GM23338 (cell line): ENCODE results near the gene BCKDHA. TPM values are rescaled to one million over a fixed set of nuclear protein-coding genes. Genes with fewer than 3 reads are reported as not detected.

Experiments
- ATAC-seq: fragments of 200-7000 bp; cut with Tn5 transposase; 3 replicates; pipeline ENCODE4 v1.9.1; 2020
- DNase-seq: peaks from one replicate; pipeline ENCODE4 v3.0.0-alpha.2; 2015; ENCODE audit warnings: low spot score
- H2AFZ ChIP-seq: fragments of 200-600 bp; sonication (generic); 2 replicates; pipeline ENCODE4 v1.8.0; 2016; ENCODE audit warnings: antibody characterized with exemption, mild to moderate bottlenecking, moderate library complexity
- H3F3A ChIP-seq: fragments of 200-600 bp; sonication (generic); replicated peaks from 2 replicates; pipeline ENCODE4 v1.8.0; 2017; ENCODE audit warnings: antibody characterized with exemption, mixed run types, low read depth
- H3K27ac ChIP-seq: fragments of 200-600 bp; sonication (generic); 2 replicates; pipeline ENCODE4 v1.6.1; 2016; ENCODE audit warnings: low read depth
- H3K27me3 ChIP-seq: fragments of 200-600 bp; sonication (generic); 2 replicates; pipeline ENCODE4 v1.8.0; 2016; ENCODE audit warnings: mild to moderate bottlenecking, mixed run types, moderate library complexity; ENCODE audit not compliant: insufficient read depth
- H3K36me3 ChIP-seq: fragments of 200-600 bp; sonication (generic); 2 replicates; pipeline ENCODE4 v1.8.0; 2016; ENCODE audit warnings: mild to moderate bottlenecking; ENCODE audit not compliant: insufficient read depth
- H3K4me1 ChIP-seq: fragments of 200-600 bp; sonication (generic); 2 replicates; pipeline ENCODE4 v1.8.0; 2016; ENCODE audit warnings: mild to moderate bottlenecking, moderate library complexity; ENCODE audit not compliant: insufficient read depth
- H3K4me2 ChIP-seq: fragments of 200-600 bp; sonication (generic); 2 replicates; pipeline ENCODE4 v1.7.1; 2017; ENCODE audit warnings: mixed run types
- H3K4me3 ChIP-seq: fragments of 200-600 bp; sonication (generic); 2 replicates; pipeline ENCODE4 v1.6.1; 2016; ENCODE audit warnings: mixed run types
- H3K79me2 ChIP-seq: fragments of 200-600 bp; sonication (generic); replicated peaks from 2 replicates; pipeline ENCODE4 v1.8.0; 2017; ENCODE audit warnings: mild to moderate bottlenecking; ENCODE audit not compliant: insufficient read depth
- H3K9me2 ChIP-seq: fragments of 200-600 bp; sonication (generic); 2 replicates; pipeline ENCODE4 v1.8.0; 2017; ENCODE audit not compliant: insufficient read depth
- H4K20me1 ChIP-seq: fragments of 200-600 bp; sonication (generic); replicated peaks from 2 replicates; pipeline ENCODE4 v1.8.0; 2017; ENCODE audit warnings: mild to moderate bottlenecking; ENCODE audit not compliant: insufficient read depth
- H3K27ac Mint-ChIP-seq: 2 replicates; pipeline ENCODE4 v1.8.0; 2020; ENCODE audit warnings: inconsistent platforms, mild to moderate bottlenecking, moderate library complexity, mixed read lengths
- H3K27me3 Mint-ChIP-seq: 3 replicates; pipeline ENCODE4 v1.8.0; 2022; ENCODE audit warnings: low read depth, mild to moderate bottlenecking, moderate library complexity, mixed read lengths, inconsistent platforms; ENCODE audit not compliant: insufficient read depth, poor library complexity
- H3K36me3 Mint-ChIP-seq: 3 replicates; pipeline ENCODE4 v1.8.0; 2021; ENCODE audit warnings: low read depth, mild to moderate bottlenecking, inconsistent platforms, moderate library complexity, mixed read lengths
- H3K4me1 Mint-ChIP-seq: 3 replicates; pipeline ENCODE4 v1.8.0; 2020; ENCODE audit warnings: mild to moderate bottlenecking, inconsistent platforms, mixed read lengths
- H3K4me3 Mint-ChIP-seq: 3 replicates; pipeline ENCODE4 v1.8.0; 2021; ENCODE audit warnings: moderate library complexity, mild to moderate bottlenecking, inconsistent platforms, mixed read lengths
- H3K9me3 Mint-ChIP-seq: 3 replicates; pipeline ENCODE4 v1.8.0; 2020; ENCODE audit warnings: moderate library complexity, mild to moderate bottlenecking, inconsistent platforms, mixed read lengths
- EZH2 ChIP-seq: fragments of 200-600 bp; sonication (generic); IDR thresholded peaks from one replicate; pipeline ENCODE4 v1.8.0; 2017; ENCODE audit warnings: antibody characterized with exemption, mild to moderate bottlenecking, low read depth; ENCODE audit not compliant: unreplicated experiment
- EZH2phosphoT487 ChIP-seq: fragments of 200-600 bp; sonication (generic); IDR thresholded peaks from one replicate; pipeline ENCODE4 v1.8.1; 2018; ENCODE audit warnings: antibody characterized with exemption; ENCODE audit not compliant: unreplicated experiment
- JUNB ChIP-seq: IDR thresholded peaks from one replicate; pipeline ENCODE4 v1.6.1; 2016; ENCODE audit warnings: antibody characterized with exemption; ENCODE audit not compliant: unreplicated experiment
- NANOG ChIP-seq: IDR thresholded peaks from 2 replicates; pipeline ENCODE4 v1.6.1; 2016; ENCODE audit warnings: antibody characterized with exemption, borderline replicate concordance
- POLR2AphosphoS5 ChIP-seq: IDR thresholded peaks from 2 replicates; pipeline ENCODE4 v1.6.1; 2016; ENCODE audit warnings: antibody characterized with exemption, low read depth
- polyA plus RNA-seq: library from polyadenylated mRNA; unstranded; fragments of >200 nt; fragmentation: Nextera tagmentation; extraction: Ambion mirVana; gene quantifications from 2 replicates; pipeline ENCODE4 v1.2.1, GENCODE V29; 2016
- total RNA-seq: library from RNA; depleted of rRNA; stranded (reverse); fragments of >200 nt; shearing (Covaris generic); gene quantifications from 2 replicates; pipeline ENCODE4 v1.2.3, GENCODE V29; 2014
- TF ChIP-seq, protein P1 (sequence below): IDR thresholded peaks from 2 replicates; pipeline ENCODE4 v1.6.1; 2016; ENCODE audit warnings: antibody characterized with exemption
- TF ChIP-seq, protein P2 (sequence below): IDR thresholded peaks from one replicate; pipeline ENCODE4 v1.6.1; 2018; ENCODE audit warnings: antibody characterized with exemption; ENCODE audit not compliant: unreplicated experiment
- TF ChIP-seq, protein P3 (sequence below), 2 experiments: fragments of 200-600 bp in 1 of 2; sonication (generic) in 1 of 2; conservative IDR thresholded peaks; 2 replicates each; pipeline versions ENCODE4 v1.5.1 to v1.6.1; 2016 to 2017; ENCODE audit warnings: antibody characterized with exemption in 2 of 2, low read depth in 2 of 2, mild to moderate bottlenecking in 2 of 2, moderate library complexity in 1 of 2

The BCKDHA gene
- total and polyA plus RNA-seq, 2 experiments from 2014 or later = 15.0 to 42.4 TPM

DNA sequence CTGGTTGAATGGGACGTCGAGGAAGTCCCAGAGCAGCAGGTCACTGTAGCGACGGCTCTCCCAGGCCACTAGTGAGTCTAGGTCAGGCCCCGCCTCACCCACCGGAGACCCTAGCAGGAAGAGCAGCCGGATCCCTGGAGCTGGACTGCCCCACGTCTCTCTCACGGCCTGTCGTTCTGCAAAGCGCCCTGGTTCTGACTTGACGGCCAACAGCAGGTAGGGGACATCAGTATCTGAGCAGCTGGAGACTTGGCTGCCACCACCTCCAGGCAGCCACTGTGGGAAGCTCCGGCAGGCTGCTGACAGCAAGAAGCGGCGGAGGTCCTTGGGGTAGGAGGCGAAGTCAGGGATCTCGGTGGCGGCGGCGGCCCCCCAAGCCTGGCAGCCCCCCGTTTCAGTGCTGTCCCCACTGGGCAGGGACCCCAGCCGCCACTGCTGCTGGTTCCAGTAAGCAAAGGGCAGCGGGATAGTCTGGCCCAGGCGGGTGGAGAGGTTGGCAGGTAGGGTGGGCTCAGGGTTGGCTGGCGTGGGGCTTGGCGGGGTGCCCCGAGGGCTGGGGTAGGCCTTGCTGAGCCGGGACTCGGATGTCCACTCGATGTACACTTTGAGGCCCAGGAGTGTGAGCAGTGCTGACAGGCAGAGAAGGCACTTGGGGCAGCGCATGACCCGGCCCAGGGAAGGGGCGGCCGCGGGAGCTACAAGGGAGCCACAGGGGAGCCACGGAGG is 28.7 kb downstream of the BCKDHA start:
- Mint-ChIP-seq H3K4me3 (peak overlapping the region; percentile 76), H3K4me1 (peaks cover 18% of the 10 kb centered on the region), H3K36me3 (peaks cover 11% of the 10 kb centered on the region; the same call in 2 of the 3 replicates), H3K27ac (no peak overlapping the region), H3K27me3 (peaks cover 12% of the 10 kb centered on the region), H3K9me3 (no peaks in the 10 kb centered on the region)
- Histone ChIP-seq H3K36me3 (no peaks in the 10 kb centered on the region), H2AFZ (no peak overlapping the region), H3K9me2 (no peaks in the 10 kb centered on the region), H3K27ac (no peak overlapping the region), H3K4me3 (peak overlapping the region; percentile 68; the same call in 1 of the 2 replicates), H4K20me1 (no peaks in the 10 kb centered on the region; the same call in 1 of the 2 replicates), H3K79me2 (no peaks in the 10 kb centered on the region), H3K4me2 (peak overlapping the region; percentile 95; the same call in 1 of the 2 replicates), H3K4me1 (peaks cover 12% of the 10 kb centered on the region), H3K27me3 (no peaks in the 10 kb centered on the region), H3F3A (0 out of 2 replicates have a peak, but pooled peaks cover 5% of the 10 kb centered on the region)
- ATAC-seq = no peak; the same call in 2 of the 3 replicates
- TF ChIP-seq JUNB (no peak), NANOG (no peak)
- TF ChIP-seq, protein P1, sequence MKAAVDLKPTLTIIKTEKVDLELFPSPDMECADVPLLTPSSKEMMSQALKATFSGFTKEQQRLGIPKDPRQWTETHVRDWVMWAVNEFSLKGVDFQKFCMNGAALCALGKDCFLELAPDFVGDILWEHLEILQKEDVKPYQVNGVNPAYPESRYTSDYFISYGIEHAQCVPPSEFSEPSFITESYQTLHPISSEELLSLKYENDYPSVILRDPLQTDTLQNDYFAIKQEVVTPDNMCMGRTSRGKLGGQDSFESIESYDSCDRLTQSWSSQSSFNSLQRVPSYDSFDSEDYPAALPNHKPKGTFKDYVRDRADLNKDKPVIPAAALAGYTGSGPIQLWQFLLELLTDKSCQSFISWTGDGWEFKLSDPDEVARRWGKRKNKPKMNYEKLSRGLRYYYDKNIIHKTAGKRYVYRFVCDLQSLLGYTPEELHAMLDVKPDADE = no peak
- no peak for DNase-seq

- H4K20me1 ChIP-seq = no peaks in the 10 kb centered on the region; the same call in 1 of the 2 replicates
- no peaks in the 10 kb centered on the region for H3K27me3 ChIP-seq
- peak within 1 kb of the TSS; percentile 85 for H2AFZ ChIP-seq
- H3K9me2 ChIP-seq = no peaks in the 10 kb centered on the region
- DNase-seq = peak; percentile 92
- H3K4me1 ChIP-seq = peaks cover 12% of the 10 kb centered on the region
- Mint-ChIP-seq H3K4me1 (peaks cover 18% of the 10 kb centered on the region), H3K27me3 (peaks cover 16% of the 10 kb centered on the region), H3K36me3 (peaks cover 15% of the 10 kb centered on the region), H3K27ac (peak within 1 kb of the TSS; percentile 87), H3K4me3 (peak within 1 kb of the TSS; percentile 76), H3K9me3 (no peaks in the 10 kb centered on the region)
- 0 out of 2 replicates have a peak, but pooled peaks cover 12% of the 10 kb centered on the region for H3F3A ChIP-seq
- peak; percentile 89 for ATAC-seq
- H3K27ac ChIP-seq = no peak within 1 kb of the TSS
- no peaks in the 10 kb centered on the region for H3K36me3 ChIP-seq
- no peaks in the 10 kb centered on the region for H3K79me2 ChIP-seq
- H3K4me2 ChIP-seq = peak within 1 kb of the TSS; percentile 95
- no peak for TF ChIP-seq NANOG
- TF ChIP-seq POLR2AphosphoS5 = peak; percentile 20; the same call in 1 of the 2 replicates
- peak within 1 kb of the TSS; percentile 68 for H3K4me3 ChIP-seq
These were observed 29.5 kb downstream of the BCKDHA start, which contains the start of gene B3GNT8 for GRCh38 chr19:41426952-41427646. TSS of gene B3GNT8 (minus strand) at chr19:41427374. CDS start at chr19:41426778, 596 bp downstream.

- Histone ChIP-seq H3K27ac (no peak overlapping the region), H3K4me1 (peaks cover 12% of the 10 kb centered on the region), H3K36me3 (no peaks in the 10 kb centered on the region), H3K4me3 (peak overlapping the region; percentile 68), H2AFZ (peak overlapping the region; percentile 85), H4K20me1 (no peaks in the 10 kb centered on the region; the same call in 1 of the 2 replicates), H3K9me2 (no peaks in the 10 kb centered on the region), H3K27me3 (no peaks in the 10 kb centered on the region), H3K79me2 (no peaks in the 10 kb centered on the region), H3F3A (0 out of 2 replicates have a peak, but pooled peaks cover 12% of the 10 kb centered on the region), H3K4me2 (peak overlapping the region; percentile 95)
- H3K27ac Mint-ChIP-seq = peak overlapping the region; percentile 24
- peaks cover 23% of the 10 kb centered on the region for H3K36me3 Mint-ChIP-seq
- ATAC-seq (peak; percentile 48), DNase-seq (peak; percentile 63)
- peaks cover 18% of the 10 kb centered on the region for H3K4me1 Mint-ChIP-seq
- peaks cover 16% of the 10 kb centered on the region for H3K27me3 Mint-ChIP-seq
- peak overlapping the region; percentile 76 for H3K4me3 Mint-ChIP-seq
- no peaks in the 10 kb centered on the region; the same call in 2 of the 3 replicates for H3K9me3 Mint-ChIP-seq
- no peak for TF ChIP-seq EZH2phosphoT487
- no peak for TF ChIP-seq EZH2
- TF ChIP-seq, protein P2, sequence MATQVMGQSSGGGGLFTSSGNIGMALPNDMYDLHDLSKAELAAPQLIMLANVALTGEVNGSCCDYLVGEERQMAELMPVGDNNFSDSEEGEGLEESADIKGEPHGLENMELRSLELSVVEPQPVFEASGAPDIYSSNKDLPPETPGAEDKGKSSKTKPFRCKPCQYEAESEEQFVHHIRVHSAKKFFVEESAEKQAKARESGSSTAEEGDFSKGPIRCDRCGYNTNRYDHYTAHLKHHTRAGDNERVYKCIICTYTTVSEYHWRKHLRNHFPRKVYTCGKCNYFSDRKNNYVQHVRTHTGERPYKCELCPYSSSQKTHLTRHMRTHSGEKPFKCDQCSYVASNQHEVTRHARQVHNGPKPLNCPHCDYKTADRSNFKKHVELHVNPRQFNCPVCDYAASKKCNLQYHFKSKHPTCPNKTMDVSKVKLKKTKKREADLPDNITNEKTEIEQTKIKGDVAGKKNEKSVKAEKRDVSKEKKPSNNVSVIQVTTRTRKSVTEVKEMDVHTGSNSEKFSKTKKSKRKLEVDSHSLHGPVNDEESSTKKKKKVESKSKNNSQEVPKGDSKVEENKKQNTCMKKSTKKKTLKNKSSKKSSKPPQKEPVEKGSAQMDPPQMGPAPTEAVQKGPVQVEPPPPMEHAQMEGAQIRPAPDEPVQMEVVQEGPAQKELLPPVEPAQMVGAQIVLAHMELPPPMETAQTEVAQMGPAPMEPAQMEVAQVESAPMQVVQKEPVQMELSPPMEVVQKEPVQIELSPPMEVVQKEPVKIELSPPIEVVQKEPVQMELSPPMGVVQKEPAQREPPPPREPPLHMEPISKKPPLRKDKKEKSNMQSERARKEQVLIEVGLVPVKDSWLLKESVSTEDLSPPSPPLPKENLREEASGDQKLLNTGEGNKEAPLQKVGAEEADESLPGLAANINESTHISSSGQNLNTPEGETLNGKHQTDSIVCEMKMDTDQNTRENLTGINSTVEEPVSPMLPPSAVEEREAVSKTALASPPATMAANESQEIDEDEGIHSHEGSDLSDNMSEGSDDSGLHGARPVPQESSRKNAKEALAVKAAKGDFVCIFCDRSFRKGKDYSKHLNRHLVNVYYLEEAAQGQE = no peak
- no peak for TF ChIP-seq POLR2AphosphoS5
- TF ChIP-seq, protein P3, sequence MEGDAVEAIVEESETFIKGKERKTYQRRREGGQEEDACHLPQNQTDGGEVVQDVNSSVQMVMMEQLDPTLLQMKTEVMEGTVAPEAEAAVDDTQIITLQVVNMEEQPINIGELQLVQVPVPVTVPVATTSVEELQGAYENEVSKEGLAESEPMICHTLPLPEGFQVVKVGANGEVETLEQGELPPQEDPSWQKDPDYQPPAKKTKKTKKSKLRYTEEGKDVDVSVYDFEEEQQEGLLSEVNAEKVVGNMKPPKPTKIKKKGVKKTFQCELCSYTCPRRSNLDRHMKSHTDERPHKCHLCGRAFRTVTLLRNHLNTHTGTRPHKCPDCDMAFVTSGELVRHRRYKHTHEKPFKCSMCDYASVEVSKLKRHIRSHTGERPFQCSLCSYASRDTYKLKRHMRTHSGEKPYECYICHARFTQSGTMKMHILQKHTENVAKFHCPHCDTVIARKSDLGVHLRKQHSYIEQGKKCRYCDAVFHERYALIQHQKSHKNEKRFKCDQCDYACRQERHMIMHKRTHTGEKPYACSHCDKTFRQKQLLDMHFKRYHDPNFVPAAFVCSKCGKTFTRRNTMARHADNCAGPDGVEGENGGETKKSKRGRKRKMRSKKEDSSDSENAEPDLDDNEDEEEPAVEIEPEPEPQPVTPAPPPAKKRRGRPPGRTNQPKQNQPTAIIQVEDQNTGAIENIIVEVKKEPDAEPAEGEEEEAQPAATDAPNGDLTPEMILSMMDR (conservative IDR thresholded peaks at IDR 0.05; ENCODE audit: low read depth in 2 of 2) = 0 out of 4 replicates have a peak, but pooled peaks of 1 of the 2 experiments have one; percentile 1
These were observed 30.2 kb downstream of the BCKDHA start for GRCh38 chr19:41427647-41428480.
